HG02610 (cell line): ENCODE results near the gene CLEC4A.
"Not testable (repeated sequence)": the region's sequence is repeated elsewhere in the genome, so short reads cannot be mapped to it uniquely, and the experiment has no call there.

ENCODE experiments used
- ATAC-seq: cut with Tn5 transposase; IDR thresholded peaks from one replicate; pipeline ENCODE4 v1.9.1; 2021; ENCODE audit warnings: mild to moderate bottlenecking, moderate library complexity; ENCODE audit not compliant: unreplicated experiment

CLEC4A gene

GRCh38 chr12:8123124-8123912 is at the start of gene CLEC4A:
Gene CLEC4A (plus strand): TSS chr12:8123617. CDS start chr12:8123879, 262 bp downstream.
- ATAC-seq, result no peak

GRCh38 chr12:8075935-8076334 is 47.5 kb upstream of the CLEC4A start:
- ATAC-seq, result no peak

- ATAC-seq, result no peak
Observed at GRCh38 chr12:8076366-8076765, 47.1 kb upstream of the CLEC4A start.

- ATAC-seq, result no peak
Observed at GRCh38 chr12:8077207-8077606, 46.2 kb upstream of the CLEC4A start.

GRCh38 chr12:8078398-8078797 is 45.0 kb upstream of the CLEC4A start:
- ATAC-seq, result no peak

GRCh38 chr12:8078916-8079315 is 44.5 kb upstream of the CLEC4A start:
- ATAC-seq, result no peak

- no peak for ATAC-seq
Observed at GRCh38 chr12:8080120-8080519, 43.3 kb upstream of the CLEC4A start.

GRCh38 chr12:8081251-8081920 is 42.0 kb upstream of the CLEC4A start:
- no peak for ATAC-seq

- ATAC-seq, result no peak
Observed at GRCh38 chr12:8082808-8083100, 40.7 kb upstream of the CLEC4A start.

- ATAC-seq, result not testable (repeated sequence)
Observed at GRCh38 chr12:8084351-8084750, 39.1 kb upstream of the CLEC4A start.

GRCh38 chr12:8087666-8088065 is 35.8 kb upstream of the CLEC4A start:
- ATAC-seq, result no peak

- peak; percentile 66 for ATAC-seq
Observed at GRCh38 chr12:8088574-8088973, 34.8 kb upstream of the CLEC4A start.

GRCh38 chr12:8089277-8089676 is 34.1 kb upstream of the CLEC4A start:
- not testable (repeated sequence) for ATAC-seq

GRCh38 chr12:8089716-8090115 is 33.7 kb upstream of the CLEC4A start:
- ATAC-seq, result no peak

GRCh38 chr12:8093291-8093690 is 30.1 kb upstream of the CLEC4A start:
- ATAC-seq, result no peak

- no peak for ATAC-seq
Observed at GRCh38 chr12:8096281-8096915, 27.0 kb upstream of the CLEC4A start.

- ATAC-seq, result no peak
Observed at GRCh38 chr12:8099235-8099634, 24.2 kb upstream of the CLEC4A start.

- ATAC-seq, result no peak
Observed at GRCh38 chr12:8108808-8109398, 14.5 kb upstream of the CLEC4A start.

GRCh38 chr12:8113117-8113516 is 10.3 kb upstream of the CLEC4A start:
- ATAC-seq, result not testable (repeated sequence)

GRCh38 chr12:8120072-8120713 is 3.2 kb upstream of the CLEC4A start:
- no peak for ATAC-seq

- ATAC-seq, result no peak
Observed at GRCh38 chr12:8127138-8127537, 3.7 kb downstream of the CLEC4A start.
